Progenitor cell of endocrine pancreas (in vitro differentiated cells): ENCODE results near the gene CALHM4. TPM values are rescaled to one million over a fixed set of nuclear protein-coding genes. Genes with fewer than 3 reads are reported as not detected.

Source experiments
- DNase-seq: peaks from one replicate; pipeline ENCODE4 v3.0.0; 2021; ENCODE audit warnings: low spot score; ENCODE audit not compliant: unreplicated experiment
- H3K27ac Mint-ChIP-seq: 2 replicates; pipeline ENCODE4 v1.8.0; 2021; ENCODE audit warnings: mild to moderate bottlenecking, moderate library complexity, mixed read lengths
- H3K27me3 Mint-ChIP-seq: 2 replicates; pipeline ENCODE4 v1.8.0; 2021; ENCODE audit warnings: mixed read lengths
- H3K36me3 Mint-ChIP-seq: 2 replicates; pipeline ENCODE4 v1.8.0; 2022; ENCODE audit warnings: mixed read lengths; ENCODE audit not compliant: insufficient read depth
- H3K4me1 Mint-ChIP-seq: 2 replicates; pipeline ENCODE4 v1.8.0; 2021; ENCODE audit warnings: low read depth, mixed read lengths
- H3K4me3 Mint-ChIP-seq: 2 replicates; pipeline ENCODE4 v1.8.0; 2021; ENCODE audit warnings: low read depth, mild to moderate bottlenecking, moderate library complexity, mixed read lengths
- H3K9me3 Mint-ChIP-seq: 2 replicates; pipeline ENCODE4 v1.8.0; 2021; ENCODE audit warnings: low read depth, mixed read lengths
- CTCF ChIP-seq: fragments of 200-600 bp; sonication (generic); IDR thresholded peaks from one replicate; pipeline ENCODE4 v1.5.0; 2021; ENCODE audit warnings: antibody characterized with exemption, mild to moderate bottlenecking; ENCODE audit not compliant: unreplicated experiment
- total RNA-seq: library from RNA; stranded (reverse); gene quantifications from 2 replicates; pipeline ENCODE4 v1.2.1, GENCODE V29; 2021

The CALHM4 gene
- total RNA-seq, 1 donor from 2014 or later = not detected

- H3K27me3 Mint-ChIP-seq = peaks cover 2% of the 10 kb centered on the region
- TF ChIP-seq CTCF = no peak
- peaks cover 2% of the 10 kb centered on the region for H3K4me1 Mint-ChIP-seq
- no peaks in the 10 kb centered on the region for H3K36me3 Mint-ChIP-seq
- DNase-seq = no peak
- H3K9me3 Mint-ChIP-seq = peaks cover 16% of the 10 kb centered on the region
- H3K4me3 Mint-ChIP-seq = no peak overlapping the region
- H3K27ac Mint-ChIP-seq = no peak overlapping the region
Measured at GRCh38 chr6:116512734-116513133, 40.8 kb upstream of the CALHM4 start.

GRCh38 chr6:116513224-116513875, 40.2 kb upstream of the CALHM4 start:
- Mint-ChIP-seq H3K9me3 (peaks cover 14% of the 10 kb centered on the region), H3K4me1 (peaks cover 2% of the 10 kb centered on the region), H3K4me3 (no peak overlapping the region), H3K36me3 (no peaks in the 10 kb centered on the region), H3K27me3 (peaks cover 6% of the 10 kb centered on the region), H3K27ac (no peak overlapping the region)
- no peak for DNase-seq
- TF ChIP-seq CTCF = no peak

- H3K9me3 Mint-ChIP-seq = peaks cover 7% of the 10 kb centered on the region
- H3K27me3 Mint-ChIP-seq = peaks cover 7% of the 10 kb centered on the region
- H3K27ac Mint-ChIP-seq = no peak overlapping the region
- no peak for DNase-seq
- H3K4me3 Mint-ChIP-seq = no peak overlapping the region
- TF ChIP-seq CTCF = no peak
- H3K36me3 Mint-ChIP-seq = no peaks in the 10 kb centered on the region
- H3K4me1 Mint-ChIP-seq = peaks cover 2% of the 10 kb centered on the region
Measured at GRCh38 chr6:116514111-116514510, 39.4 kb upstream of the CALHM4 start.

- no peak overlapping the region for H3K4me3 Mint-ChIP-seq
- no peak for TF ChIP-seq CTCF
Measured at GRCh38 chr6:116515141-116515540, 38.4 kb upstream of the CALHM4 start.

GRCh38 chr6:116518621-116519368, 34.8 kb upstream of the CALHM4 start:
- TF ChIP-seq CTCF = no peak
- H3K4me3 Mint-ChIP-seq = no peak overlapping the region
- no peak overlapping the region for H3K27ac Mint-ChIP-seq
- H3K27me3 Mint-ChIP-seq = peaks cover 7% of the 10 kb centered on the region
- no peaks in the 10 kb centered on the region for H3K36me3 Mint-ChIP-seq
- no peaks in the 10 kb centered on the region for H3K4me1 Mint-ChIP-seq
- H3K9me3 Mint-ChIP-seq = no peaks in the 10 kb centered on the region
- no peak for DNase-seq

More at GRCh38 chr6:116515141-116515540, 38.4 kb upstream of the CALHM4 start:
- peaks cover 7% of the 10 kb centered on the region for H3K27me3 Mint-ChIP-seq
- no peak overlapping the region for H3K27ac Mint-ChIP-seq
- H3K36me3 Mint-ChIP-seq = no peaks in the 10 kb centered on the region
- no peak for DNase-seq
- H3K9me3 Mint-ChIP-seq = no peaks in the 10 kb centered on the region
- H3K4me1 Mint-ChIP-seq = peaks cover 2% of the 10 kb centered on the region
